NCI-H187 treated with DMSO at 0.1 percent for 48 hours (cell line): ENCODE data around the gene ARID1B.

Experiments used
- DNase-seq: peaks from one replicate; lab custom pipeline; 2025; lab: John Stamatoyannopoulos, UW

Gene ARID1B

DNA sequence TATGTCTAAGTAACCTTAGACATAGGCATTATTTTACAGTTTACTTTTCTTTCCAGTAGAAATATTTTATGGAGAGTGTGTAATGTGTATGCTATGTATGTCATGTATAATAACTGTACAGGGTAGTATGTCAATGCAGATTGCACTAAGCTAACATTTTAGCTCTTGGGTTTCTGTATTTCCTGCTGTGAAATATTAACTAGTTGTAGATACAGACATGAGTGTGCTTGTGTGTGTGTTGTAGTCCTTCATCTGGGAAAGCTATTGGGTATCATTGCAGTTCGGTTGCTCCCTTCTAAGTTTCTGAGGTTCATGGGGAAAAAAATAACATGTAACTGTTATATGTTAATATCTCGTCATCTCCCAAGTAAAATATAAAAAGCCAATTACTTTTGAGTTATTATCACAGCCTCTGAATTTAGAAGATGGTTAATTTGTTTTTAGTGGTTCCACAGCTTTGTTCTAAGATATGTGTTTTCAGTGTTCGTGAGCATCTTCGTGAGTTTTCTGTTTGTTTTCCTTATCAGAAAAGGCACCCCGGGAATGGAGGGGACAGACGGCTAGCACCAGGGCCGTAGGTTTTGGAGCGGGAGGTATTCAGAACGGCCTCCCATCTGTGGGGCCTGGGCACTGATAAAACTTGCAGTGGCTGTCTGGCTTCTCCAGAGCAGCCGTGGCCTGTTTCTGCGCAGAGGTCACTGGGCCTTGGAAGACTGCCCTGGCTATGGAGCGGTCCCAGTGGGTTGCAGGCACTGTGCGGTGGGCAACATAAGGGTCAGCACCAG, 215.0 kb downstream of the ARID1B start:
- no peak for DNase-seq

DNA sequence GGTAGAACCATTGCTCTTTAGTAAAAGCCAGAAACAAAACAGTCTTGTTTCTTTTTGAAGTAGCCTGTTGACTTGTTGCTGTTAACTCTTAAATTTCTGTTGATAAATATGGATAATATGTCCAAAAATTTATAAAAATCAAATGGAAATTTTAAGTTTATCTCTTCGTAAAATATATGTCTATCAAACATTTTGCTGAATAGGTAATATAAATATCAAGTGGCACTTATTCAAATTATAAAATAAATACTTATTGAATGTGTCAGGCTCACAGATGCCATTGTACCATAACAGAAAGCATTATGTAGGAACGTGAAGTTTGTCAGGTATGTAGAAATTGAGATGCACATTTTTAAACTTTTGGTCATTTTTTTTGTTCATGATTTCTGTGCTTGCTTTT, 216.5 kb downstream of the ARID1B start:
- no peak for DNase-seq

DNA sequence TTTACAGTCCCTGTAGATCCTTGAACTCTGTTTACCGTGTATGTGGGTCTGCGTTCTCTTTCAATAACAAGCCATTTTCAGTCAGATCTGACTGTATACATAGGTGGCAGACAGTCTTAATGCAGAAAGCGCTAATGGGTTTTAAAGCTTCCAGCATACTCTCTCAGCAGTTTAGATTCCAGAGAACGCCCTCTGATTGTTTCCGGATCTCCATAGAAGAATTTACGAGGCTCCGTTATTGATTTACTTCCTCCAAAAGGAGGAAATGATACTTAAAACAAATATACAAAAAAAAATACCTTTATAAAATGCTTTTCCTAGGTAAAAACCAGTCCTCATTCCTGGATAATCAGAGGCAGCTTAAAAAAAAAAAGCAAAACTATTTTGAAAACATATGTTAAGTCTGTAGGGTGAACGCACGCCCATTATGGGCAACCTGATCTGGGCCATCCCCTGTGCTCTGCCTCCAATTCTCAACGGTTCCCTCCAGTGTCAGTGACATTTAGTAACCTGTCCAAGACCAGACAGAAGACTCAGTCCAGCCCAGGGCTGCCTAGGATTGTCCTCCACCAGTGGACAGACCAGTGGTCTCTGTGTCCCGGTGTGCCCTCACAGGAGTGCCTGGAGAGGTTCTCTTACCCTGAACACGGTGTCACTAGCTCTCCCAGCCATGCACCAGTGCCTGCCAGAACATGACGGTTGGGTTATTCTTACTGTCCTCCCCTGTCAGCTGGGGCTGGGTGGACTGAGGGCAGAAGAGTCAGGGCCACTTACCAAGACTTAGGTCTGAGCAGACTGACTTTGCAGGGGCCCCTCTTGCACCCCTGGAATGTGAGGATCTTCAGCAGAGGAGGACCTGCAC, 217.3 kb downstream of the ARID1B start:
- DNase-seq, result no peak

DNA sequence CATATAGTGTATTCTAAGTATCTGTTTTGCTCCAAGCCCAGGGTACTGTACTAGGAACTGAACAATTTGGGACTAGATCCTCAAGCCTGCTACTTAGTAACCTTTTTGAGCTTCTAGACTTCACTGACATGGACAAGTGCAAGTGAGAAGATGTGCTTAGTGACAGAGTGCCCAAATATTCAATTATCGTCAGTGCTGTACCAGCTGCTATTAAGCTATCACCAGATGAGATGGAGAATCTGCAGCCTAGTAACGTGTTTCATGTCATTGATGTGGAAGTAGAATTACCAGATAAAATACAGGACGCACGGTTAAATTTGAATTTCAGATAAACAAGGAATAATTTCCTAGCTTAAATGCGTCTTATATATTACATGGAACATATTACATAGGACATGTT, 218.3 kb downstream of the ARID1B start:
- DNase-seq, result no peak

DNA sequence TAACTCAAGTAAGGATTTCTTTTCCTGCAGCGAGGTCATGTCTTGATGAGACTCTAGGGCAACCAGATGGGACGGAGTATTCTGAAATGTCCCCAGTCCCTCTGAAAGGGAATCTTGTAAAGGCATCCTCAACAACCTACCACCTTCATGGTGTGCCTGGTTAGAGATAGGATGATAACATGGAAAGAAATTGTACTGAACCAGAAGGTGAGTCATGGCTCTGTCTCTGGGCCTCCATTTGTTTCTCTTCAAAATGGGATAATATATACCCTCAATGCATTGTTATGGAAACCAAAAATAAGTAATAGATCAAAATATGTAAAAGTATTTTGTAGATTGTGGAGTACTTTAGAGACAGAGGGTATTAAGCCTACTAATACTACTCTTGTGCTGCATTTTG, 219.1 kb downstream of the ARID1B start:
- DNase-seq, result no peak

DNA sequence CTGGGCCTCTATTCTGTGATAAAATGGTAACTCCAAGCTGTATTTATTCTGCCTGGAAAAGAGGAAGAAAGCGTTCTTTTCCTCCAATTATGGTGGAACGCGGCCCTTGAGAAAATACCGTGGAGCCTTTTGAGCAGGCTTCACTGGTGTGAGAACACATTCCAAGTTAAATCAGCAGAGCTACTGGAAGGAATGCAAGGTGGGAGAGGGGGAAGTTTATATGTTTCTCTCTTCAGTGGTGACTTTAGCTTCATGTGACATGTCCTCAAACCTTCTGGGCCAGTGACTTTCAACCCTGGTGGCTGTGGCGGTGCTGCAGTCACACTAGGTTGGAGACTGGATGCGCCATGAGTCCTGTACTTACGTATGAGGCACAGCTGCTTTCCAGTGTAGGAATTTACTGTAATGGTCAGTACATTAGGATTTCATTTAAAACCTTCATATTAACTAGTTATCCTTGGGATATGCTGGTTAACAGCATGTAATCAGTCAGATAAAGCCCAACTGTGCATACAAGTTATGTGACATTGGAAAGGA, 221.7 kb downstream of the ARID1B start:
- no peak for DNase-seq

DNA sequence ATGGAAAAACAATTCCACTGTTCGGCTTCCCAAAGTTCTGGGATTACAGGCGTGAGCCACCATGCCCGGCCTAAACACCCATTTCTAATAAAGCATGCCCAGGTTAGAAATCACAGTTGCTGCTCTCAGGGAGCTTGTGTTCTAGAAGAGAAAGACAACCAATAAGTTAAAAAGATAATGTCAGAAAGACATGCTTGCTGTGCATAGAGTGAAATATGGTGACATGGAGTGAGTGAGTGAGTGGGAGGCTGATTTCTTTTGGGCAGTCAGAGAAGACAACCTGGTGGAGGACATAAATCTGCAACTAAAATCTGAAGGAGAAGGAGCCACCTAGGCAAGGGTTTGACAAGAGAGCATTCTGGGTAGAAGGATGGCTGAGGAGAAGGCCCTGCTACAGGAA, 222.6 kb downstream of the ARID1B start:
- DNase-seq, result no peak

DNA sequence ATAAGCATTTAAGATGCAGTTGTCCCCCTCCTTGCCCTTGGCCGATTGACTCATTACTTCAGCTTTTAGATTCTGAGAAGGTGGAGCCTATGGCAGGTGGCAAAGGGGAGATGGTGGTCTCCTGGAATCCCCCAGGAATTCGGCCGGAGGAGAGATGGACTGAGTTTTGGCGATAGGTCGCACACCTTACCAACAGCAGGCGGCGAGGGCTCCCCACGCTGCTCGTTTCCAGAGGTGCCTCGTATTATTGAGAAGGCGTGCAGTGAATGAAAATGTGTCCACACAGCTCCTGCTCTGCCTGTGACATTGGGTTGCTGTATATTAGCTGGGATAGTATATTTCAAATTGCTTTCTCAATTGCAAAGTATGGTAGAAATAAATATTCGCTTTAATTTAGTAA, 224.5 kb downstream of the ARID1B start:
- DNase-seq, result no peak

DNA sequence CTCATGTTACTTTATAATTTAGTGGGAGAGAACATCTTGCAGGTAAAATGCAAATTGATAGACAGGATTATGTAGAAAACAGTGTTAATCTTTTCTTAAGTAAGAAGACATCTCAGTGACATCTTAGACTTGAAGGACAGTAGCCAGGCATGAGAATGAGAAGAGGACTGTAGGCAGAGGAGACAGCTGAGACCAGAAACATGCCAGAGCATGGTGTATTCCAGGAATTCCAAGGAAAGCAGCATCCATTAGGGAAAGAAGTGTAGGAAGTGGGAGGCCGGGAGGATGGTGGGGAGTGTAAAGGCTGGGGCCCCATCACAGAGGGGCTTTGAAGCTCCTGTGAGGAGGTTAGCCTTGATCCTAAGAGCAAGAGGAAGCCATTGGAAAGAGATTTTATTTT, 225.6 kb downstream of the ARID1B start:
- no peak for DNase-seq

DNA sequence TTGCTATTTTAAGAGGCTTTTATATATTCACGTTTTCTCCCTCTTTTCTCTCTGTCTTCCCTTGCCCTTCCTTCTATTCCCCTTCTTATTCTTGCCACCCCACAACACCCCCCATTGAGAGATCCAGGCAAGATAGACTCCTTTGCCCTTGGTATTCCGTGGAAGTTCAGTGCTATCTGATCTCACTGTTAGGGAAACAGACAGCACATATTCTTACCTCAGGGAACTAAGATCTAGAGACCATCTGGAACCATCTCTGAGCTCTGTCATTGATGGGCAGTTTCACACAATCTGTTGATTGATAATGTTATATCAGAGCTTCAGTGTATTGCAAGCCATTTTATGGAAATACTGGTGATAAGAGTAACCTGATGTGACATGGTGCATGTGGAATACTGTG, 228.8 kb downstream of the ARID1B start:
- DNase-seq, result no peak

DNA sequence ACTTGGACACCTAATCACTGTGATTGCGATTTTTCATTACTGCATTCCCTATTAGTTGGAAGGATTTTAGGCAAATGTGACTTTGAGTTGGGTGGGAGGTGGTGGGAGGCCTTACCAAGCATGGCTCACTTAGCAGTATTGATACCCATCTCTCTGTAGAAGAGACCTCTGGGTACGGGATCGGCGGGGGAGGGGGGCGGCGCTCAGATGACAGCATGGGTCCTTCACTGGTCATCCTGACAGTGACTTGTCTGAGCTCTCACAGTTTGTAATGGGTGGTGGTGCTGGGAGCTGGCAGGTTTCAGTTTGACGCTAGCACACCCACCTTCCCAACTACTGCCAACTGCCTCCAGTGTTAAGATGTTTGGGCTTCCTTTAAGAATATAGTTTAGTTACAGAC, 231.4 kb downstream of the ARID1B start:
- no peak for DNase-seq

DNA sequence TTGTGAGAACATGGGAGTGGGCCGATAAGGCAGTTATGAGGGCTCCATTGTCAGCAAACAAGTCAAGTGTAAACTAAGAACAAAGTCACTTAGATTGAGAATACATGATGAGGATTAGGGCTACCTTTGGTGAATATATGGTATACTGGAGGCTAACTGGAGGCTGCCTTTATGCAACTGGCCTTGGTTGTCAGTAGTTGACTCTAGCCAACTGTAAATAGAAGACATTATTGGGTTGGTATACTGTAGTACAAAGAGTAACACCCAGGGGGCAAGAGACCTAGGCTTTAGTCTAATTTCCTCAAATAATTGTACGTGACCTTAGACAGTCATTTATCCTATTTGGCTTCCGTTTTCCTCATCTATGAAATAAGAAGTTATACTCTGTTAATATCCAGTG, 235.2 kb downstream of the ARID1B start:
- no peak for DNase-seq

DNA sequence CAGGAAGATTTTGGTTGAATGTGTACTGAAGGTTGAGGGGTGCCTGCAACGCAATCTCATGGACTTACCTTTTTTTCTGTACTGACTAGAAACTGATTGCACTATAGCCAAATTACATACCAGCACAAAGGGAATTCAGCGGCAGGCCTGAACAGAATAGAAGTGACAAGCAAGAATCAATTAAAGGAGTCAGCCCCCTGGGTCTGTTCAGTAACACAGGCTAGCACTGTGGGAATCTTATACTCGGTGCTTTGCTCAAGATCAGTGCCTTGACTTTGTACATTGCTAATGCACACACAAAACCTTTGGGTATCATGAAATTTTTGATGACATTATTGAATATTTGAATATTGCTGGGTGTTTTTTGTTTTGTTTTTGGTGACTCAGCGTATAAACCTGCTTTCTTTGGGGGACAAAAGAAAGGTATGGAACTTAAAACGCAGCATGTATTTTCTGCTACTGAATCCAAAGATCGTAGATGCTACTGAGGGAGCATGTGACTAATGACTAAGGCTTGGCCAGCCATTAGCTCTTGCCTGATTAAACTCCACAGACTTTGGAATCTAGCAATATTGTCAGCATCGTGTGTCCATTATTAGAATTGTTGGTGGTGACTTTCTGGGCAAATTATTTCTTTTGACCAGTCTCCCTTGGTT, 236.6 kb downstream of the ARID1B start:
- no peak for DNase-seq

DNA sequence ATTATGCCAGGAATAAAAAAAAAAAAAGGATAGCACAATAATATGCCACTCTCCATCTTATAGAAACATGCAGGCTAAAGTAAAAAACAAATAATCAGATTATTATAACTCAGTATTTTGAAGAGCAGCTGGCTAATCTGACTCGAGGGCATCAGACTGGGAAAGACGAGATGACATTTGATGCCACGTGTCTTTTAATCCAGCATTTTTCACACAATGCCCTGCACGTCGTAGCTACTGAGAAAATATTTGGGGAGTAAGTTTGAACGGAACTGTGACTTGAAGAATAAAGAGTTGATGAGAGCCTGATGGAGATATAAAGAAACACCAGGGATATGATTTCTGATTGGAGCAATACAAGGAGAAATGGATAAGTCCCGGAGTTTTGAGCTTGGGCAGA, 237.7 kb downstream of the ARID1B start:
- DNase-seq, result no peak

DNA sequence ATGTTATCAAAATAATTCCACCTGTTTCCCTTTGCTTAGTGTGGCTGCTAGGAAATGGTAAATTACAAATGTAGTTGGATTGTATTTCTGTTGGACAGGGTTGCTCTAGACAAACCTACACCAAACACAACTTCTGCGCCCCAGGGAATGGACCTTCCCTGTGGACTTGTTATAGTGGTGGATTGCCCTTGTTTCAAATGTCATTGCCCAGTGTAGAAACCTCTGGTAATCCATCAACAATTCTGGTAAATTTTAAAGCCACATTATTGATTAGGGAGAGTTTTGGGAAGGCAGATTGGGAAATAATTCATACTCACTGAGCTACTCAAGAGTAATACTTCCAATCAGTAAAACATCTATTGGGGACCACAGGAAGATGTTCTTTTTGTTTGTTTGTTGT, 239.8 kb downstream of the ARID1B start:
- no peak for DNase-seq

DNA sequence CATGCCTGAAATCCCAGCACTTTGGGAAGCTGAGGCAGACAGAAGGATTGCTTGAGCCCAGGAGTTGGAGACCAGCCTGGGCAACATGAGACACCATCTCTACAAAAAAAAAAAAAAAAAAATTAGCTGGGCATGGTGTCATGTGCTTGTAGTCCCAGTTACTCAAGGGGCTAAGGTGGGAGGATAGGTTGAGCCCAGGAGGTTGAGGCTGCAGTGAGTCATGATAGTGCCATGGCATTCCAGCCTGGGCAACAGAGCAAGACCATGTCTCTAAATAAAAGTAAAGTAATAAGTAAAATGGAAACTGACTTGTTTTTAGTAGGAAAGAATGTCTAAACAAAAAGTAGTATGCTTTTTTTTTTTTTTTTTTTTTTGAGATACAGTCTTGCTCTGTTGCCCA, 240.7 kb downstream of the ARID1B start:
- DNase-seq, result no peak

DNA sequence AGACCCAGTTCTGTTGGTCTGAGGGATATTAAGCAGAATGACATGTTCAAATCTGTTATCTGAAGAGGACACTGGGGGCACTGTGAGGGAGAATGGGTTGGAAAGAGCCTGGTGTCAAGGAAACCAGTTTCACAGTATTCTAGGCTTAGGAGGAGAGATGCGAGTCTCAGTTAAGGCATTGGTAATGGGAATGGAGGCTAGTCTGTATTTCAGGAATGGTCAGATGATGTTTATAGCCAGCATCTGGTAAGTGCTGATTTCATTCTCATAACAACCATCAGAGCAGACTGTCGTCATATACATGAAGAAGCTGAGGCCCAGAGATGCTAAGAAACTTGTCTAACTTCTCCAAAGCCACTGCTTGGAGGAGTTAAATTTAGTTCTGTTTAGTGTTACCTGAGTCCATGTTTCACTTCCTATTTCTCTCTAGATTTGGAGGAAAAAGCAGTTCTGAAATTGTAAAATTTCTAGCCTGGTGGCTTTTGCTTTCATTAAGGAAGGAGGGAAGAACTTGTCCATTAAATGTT, 242.0 kb downstream of the ARID1B start:
- DNase-seq, result no peak

DNA sequence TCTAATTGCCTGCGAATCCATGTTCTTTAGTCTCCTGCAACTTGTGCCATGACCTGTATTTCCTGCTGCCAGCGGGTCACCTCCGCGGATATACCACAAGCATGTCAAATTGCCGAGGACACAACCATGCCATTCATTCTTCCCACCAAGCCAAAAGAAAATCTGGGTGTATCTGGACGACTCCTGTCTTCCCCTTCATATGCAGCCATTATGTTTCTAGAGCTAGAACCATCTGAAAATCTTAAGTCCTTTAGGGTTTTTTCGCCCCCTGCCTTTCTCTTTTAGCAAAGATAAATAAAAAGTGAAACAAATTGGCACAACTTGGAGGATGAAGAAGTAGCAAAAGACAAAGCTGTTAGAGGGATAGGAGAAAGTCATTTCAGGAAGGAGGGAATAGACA, 242.6 kb downstream of the ARID1B start:
- DNase-seq, result no peak

DNA sequence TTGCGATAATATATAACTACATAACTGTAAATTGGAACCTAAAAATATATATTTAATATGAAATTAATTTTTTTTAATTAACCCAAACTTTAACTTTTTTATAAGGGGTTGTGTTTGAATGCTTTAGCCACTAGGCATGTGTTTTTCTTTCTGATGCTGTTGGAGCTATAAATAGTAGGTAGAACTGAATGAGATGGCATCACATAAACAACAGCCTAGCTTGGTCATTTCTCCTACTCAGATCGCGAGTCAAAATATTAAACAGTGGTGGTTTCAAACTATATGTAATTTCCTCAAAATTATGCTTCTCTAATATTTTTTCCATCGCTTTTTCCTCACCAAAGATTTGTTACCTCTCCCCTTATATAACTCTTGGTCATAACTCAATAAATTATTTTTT, 243.2 kb downstream of the ARID1B start:
- DNase-seq, result no peak

DNA sequence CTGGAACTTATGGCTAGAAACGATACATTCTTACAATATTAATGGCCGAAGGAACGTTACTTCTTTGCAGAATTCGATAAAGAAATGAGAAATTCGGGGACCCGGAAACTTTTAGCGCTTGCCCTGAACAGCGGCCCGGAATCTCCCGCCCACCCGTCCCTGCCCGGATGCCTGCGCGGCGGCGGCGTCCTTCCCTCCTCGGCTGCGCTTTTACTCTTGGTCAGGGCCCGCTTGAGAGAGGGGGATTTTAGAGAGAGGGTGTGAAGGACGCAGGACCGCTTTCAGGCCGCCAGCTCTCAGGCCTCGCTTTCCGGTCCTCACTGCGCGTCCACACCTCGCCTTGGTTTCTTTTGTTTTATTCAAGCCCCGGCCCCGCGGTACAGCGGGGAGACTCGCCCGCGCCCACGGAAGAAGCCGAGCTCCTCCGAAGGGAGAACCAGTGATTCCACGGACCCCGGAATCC, 243.7 kb downstream of the ARID1B start:
- no peak for DNase-seq

DNA sequence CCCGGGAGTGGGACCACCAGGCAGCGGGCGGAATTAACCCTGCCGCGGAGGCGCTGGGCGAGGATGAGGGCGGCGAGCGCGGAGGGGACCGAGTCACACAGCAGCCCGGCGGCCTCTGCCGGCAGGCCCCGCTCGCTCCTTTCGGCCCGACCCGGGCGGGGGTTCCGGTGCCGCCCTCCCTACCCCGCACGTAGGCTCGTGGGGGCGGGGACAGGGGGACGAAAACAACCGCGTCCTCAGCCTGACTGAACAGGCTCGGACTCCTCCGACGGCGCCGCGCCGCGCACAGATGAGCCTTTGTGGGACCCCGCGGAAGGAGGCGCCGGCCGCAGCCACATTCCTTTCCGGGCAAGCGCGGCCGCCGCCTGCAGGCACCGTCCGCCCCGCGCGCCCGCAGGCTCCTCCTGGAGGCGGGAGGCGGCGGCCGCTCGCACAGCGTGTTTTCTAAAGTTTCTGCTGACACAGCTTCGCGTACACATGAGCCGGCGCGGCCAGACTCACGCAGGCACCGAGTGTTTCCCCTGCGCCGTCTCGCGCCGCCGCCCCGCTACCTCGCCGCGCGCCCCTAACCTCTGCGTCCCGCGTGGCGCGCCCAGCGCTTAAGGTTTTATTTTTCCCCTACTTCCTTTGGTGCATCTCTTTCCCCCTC, 244.3 kb downstream of the ARID1B start:
- DNase-seq, result no peak
